Measurements from ENCODE around the gene CCDC106.

CCDC106 gene

GRCh38 chr19:55694656-55695491 lies 46.9 kb downstream of the CCDC106 start:
- TF ChIP-seq, protein P1, sequence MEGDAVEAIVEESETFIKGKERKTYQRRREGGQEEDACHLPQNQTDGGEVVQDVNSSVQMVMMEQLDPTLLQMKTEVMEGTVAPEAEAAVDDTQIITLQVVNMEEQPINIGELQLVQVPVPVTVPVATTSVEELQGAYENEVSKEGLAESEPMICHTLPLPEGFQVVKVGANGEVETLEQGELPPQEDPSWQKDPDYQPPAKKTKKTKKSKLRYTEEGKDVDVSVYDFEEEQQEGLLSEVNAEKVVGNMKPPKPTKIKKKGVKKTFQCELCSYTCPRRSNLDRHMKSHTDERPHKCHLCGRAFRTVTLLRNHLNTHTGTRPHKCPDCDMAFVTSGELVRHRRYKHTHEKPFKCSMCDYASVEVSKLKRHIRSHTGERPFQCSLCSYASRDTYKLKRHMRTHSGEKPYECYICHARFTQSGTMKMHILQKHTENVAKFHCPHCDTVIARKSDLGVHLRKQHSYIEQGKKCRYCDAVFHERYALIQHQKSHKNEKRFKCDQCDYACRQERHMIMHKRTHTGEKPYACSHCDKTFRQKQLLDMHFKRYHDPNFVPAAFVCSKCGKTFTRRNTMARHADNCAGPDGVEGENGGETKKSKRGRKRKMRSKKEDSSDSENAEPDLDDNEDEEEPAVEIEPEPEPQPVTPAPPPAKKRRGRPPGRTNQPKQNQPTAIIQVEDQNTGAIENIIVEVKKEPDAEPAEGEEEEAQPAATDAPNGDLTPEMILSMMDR (IDR thresholded peaks at IDR 0.05), result no peak
- H3K4me3 ChIP-seq, result no peak overlapping the region
- H3K27ac ChIP-seq, result no peak overlapping the region
- no peak for DNase-seq (ENCODE audit: low spot score)

- H3K4me3 ChIP-seq, result no peak overlapping the region
- TF ChIP-seq, protein P1 (IDR thresholded peaks at IDR 0.05), result no peak
- DNase-seq (ENCODE audit: low spot score), result no peak
- H3K27ac ChIP-seq, result no peak overlapping the region
Observed at GRCh38 chr19:55695511-55696290, 47.7 kb downstream of the CCDC106 start.

- TF ChIP-seq, protein P1 (IDR thresholded peaks at IDR 0.05), result no peak
- Histone ChIP-seq H3K27ac (no peak overlapping the region), H3K4me3 (no peak overlapping the region)
- no peak for DNase-seq (ENCODE audit: low spot score)
Observed at GRCh38 chr19:55696301-55697068, 48.5 kb downstream of the CCDC106 start.

- H3K4me3 ChIP-seq, result no peak overlapping the region
- DNase-seq (ENCODE audit: low spot score), result no peak
- no peak overlapping the region for H3K27ac ChIP-seq
- TF ChIP-seq, protein P1 (IDR thresholded peaks at IDR 0.05), result no peak
Observed at GRCh38 chr19:55697069-55697440, 49.0 kb downstream of the CCDC106 start.

- no peak overlapping the region for H3K27ac ChIP-seq
- DNase-seq (ENCODE audit: low spot score), result no peak
- H3K4me3 ChIP-seq, result no peak overlapping the region
- TF ChIP-seq, protein P1 (IDR thresholded peaks at IDR 0.05), result no peak
Observed at GRCh38 chr19:55697698-55698097, 49.7 kb downstream of the CCDC106 start.

DNA sequence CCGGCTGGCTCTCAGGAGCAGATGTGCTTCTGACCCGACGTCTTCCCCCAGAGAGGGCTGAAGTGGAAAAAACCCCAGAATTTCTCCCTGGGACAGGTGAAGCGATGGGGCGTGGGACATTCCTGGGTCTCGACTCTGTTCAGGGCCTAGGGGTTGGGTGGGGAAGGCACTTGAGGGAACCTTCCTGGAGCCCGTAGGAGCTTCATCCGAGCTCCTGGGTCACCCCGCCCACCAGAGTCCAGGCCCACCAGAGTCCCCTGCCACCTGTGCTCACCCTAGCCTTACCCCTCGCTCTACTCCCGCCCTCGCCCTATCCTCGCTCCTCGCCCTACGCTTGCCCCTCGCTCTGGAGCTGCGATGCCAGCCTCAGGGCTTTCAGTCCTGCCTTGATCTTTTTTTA lies 50.2 kb downstream of the CCDC106 start:
- DNase-seq (ENCODE audit: low spot score), result no peak
- H3K27ac ChIP-seq, result no peak overlapping the region

More for the DNA sequence above, 50.2 kb downstream of the CCDC106 start:
- no peak overlapping the region for H3K4me3 ChIP-seq
- TF ChIP-seq, protein P1 (IDR thresholded peaks at IDR 0.05), result no peak

Data from coronary artery (tissue), 2 donors.